Measurements from ENCODE around the gene MYL6B.

GRCh38 chr12:56190695-56191155 lies 38.3 kb downstream of the MYL6B start:
- TF ChIP-seq CTCF (IDR thresholded peaks at IDR 0.05; ENCODE audit: low read depth, low read length) = no peak
- TF ChIP-seq POLR2A (IDR thresholded peaks at IDR 0.05; ENCODE audit: extremely low read depth, insufficient read length) = no peak
- TF ChIP-seq MYC (IDR thresholded peaks at IDR 0.05; ENCODE audit: low read depth, low read length) = no peak

All from NB4 (cell line).